ENCODE measurements around the gene PDE9A.

Gene PDE9A

DNA sequence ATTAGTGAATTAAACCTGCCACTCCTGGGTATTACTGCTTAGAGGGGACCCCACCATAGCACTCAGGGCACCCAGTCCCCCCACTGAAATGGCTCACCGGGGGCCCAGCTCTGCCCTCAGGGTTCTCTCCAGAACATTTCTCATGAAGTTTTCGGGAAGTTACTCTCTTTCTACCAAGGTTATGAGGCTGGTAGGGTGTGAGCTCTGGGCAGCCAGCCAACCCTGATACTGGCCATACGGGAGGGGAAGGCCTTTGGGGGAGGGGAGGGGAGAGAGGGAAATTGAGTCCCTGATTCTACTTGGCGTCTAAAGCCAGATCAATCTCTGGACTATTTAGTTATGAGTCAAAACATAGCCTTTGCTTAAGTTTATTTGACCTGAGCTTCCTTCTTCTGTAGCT, 12.9 kb upstream of the PDE9A start:
- no peak overlapping the region for H3K4me2 ChIP-seq (ENCODE audit: low read depth, low read length)

DNA sequence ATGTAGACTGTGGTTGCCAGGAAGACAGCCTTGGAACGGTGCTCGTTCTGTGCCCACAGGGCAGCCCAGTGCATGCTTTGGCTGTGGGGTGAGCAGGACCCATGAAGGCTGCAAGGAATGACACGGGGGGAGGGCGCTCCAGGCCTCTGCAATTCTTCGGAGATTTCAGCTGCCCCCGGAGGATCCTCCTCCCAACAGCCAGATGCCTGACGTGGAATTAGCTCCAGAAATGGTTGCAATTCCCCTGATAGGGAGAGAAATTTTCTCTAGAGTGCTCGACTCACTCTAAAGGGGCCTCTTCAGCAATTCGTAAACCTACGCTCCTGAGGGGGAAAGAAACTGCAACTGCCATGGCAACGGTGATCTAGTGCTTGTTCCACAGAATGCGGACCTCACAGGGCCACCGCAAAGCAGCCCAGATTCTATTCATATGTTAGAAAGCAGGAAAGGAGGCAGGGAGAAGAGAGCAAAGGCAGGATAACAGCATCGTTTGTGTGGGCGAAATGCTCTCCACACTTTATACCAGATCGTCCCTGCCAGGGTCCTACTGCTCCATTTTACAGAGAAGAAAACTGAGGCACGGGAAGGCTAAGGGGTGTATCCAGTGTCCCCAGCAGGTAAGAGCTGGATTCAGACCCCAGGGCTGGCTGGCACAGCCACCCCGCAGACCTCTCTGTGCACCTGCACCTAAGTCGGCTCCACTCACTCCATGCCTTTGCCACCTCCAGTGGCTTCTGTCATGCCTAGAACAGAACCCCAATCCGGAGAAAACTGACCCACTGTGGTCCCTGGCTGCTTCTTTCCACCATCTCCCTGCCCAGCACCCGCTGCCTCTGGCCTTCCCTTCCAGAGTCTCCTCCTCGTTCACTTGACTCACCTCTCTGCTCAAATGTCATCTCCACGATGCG, 11.9 kb upstream of the PDE9A start:
- Histone ChIP-seq H3K27ac (ENCODE audit: low read length) (no peak overlapping the region), H3K9ac (ENCODE audit: low read length) (no peak overlapping the region), H4K20me1 (ENCODE audit: insufficient read depth, low read length) (no peaks in the 10 kb centered on the region), H3K36me3 (replicated peaks; ENCODE audit: insufficient read depth, low read length) (no peaks in the 10 kb centered on the region), H3K27me3 (replicated peaks; ENCODE audit: insufficient read depth, low read length) (peaks cover 100% of the 10 kb centered on the region), H3K79me2 (ENCODE audit: low read length) (no peaks in the 10 kb centered on the region), H2AFZ (ENCODE audit: low read length) (no peak overlapping the region), H3K4me1 (ENCODE audit: low read length) (0 out of 2 replicates have a peak, but pooled peaks cover 5% of the 10 kb centered on the region), H3K9me3 (replicated peaks; ENCODE audit: insufficient read depth, low read length) (no peaks in the 10 kb centered on the region), H3F3A (ENCODE audit: insufficient read depth, low read length) (no peaks in the 10 kb centered on the region), H3K4me3 (ENCODE audit: low read length) (no peak overlapping the region), H3K4me2 (ENCODE audit: low read depth, low read length) (no peak overlapping the region), H3K9me2 (replicated peaks; ENCODE audit: insufficient read depth, low read length) (no peaks in the 10 kb centered on the region)
- TF ChIP-seq EZH2 (optimal IDR thresholded peaks at IDR 0.05; ENCODE audit: low read depth, low read length), result no peak
- TF ChIP-seq, protein P1, sequence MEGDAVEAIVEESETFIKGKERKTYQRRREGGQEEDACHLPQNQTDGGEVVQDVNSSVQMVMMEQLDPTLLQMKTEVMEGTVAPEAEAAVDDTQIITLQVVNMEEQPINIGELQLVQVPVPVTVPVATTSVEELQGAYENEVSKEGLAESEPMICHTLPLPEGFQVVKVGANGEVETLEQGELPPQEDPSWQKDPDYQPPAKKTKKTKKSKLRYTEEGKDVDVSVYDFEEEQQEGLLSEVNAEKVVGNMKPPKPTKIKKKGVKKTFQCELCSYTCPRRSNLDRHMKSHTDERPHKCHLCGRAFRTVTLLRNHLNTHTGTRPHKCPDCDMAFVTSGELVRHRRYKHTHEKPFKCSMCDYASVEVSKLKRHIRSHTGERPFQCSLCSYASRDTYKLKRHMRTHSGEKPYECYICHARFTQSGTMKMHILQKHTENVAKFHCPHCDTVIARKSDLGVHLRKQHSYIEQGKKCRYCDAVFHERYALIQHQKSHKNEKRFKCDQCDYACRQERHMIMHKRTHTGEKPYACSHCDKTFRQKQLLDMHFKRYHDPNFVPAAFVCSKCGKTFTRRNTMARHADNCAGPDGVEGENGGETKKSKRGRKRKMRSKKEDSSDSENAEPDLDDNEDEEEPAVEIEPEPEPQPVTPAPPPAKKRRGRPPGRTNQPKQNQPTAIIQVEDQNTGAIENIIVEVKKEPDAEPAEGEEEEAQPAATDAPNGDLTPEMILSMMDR (IDR thresholded peaks at IDR 0.05; ENCODE audit: low read length), result no peak
- no peak for TF ChIP-seq EZH2phosphoT487 (IDR thresholded peaks at IDR 0.05; ENCODE audit: low read length)
- DNase-seq, result no peak

More for the DNA sequence above, 12.9 kb upstream of the PDE9A start:
- no peaks in the 10 kb centered on the region for H4K20me1 ChIP-seq (ENCODE audit: insufficient read depth, low read length)
- no peaks in the 10 kb centered on the region for H3K36me3 ChIP-seq (replicated peaks; ENCODE audit: insufficient read depth, low read length)
- no peak for DNase-seq
- 0 out of 2 replicates have a peak, but pooled peaks cover 5% of the 10 kb centered on the region for H3K4me1 ChIP-seq (ENCODE audit: low read length)
- no peaks in the 10 kb centered on the region for H3K9me3 ChIP-seq (replicated peaks; ENCODE audit: insufficient read depth, low read length)
- TF ChIP-seq EZH2phosphoT487 (IDR thresholded peaks at IDR 0.05; ENCODE audit: low read length), result no peak
- TF ChIP-seq EZH2 (optimal IDR thresholded peaks at IDR 0.05; ENCODE audit: low read depth, low read length), result no peak
- TF ChIP-seq, protein P1 (IDR thresholded peaks at IDR 0.05; ENCODE audit: low read length), result no peak
- no peaks in the 10 kb centered on the region for H3K9me2 ChIP-seq (replicated peaks; ENCODE audit: insufficient read depth, low read length)
- no peaks in the 10 kb centered on the region for H3F3A ChIP-seq (ENCODE audit: insufficient read depth, low read length)
- no peak overlapping the region for H3K9ac ChIP-seq (ENCODE audit: low read length)
- H3K4me3 ChIP-seq (ENCODE audit: low read length), result no peak overlapping the region
- no peak overlapping the region for H3K27ac ChIP-seq (ENCODE audit: low read length)
- H3K27me3 ChIP-seq (replicated peaks; ENCODE audit: insufficient read depth, low read length), result peaks cover 100% of the 10 kb centered on the region
- H2AFZ ChIP-seq (ENCODE audit: low read length), result no peak overlapping the region
- no peaks in the 10 kb centered on the region for H3K79me2 ChIP-seq (ENCODE audit: low read length)

DNA sequence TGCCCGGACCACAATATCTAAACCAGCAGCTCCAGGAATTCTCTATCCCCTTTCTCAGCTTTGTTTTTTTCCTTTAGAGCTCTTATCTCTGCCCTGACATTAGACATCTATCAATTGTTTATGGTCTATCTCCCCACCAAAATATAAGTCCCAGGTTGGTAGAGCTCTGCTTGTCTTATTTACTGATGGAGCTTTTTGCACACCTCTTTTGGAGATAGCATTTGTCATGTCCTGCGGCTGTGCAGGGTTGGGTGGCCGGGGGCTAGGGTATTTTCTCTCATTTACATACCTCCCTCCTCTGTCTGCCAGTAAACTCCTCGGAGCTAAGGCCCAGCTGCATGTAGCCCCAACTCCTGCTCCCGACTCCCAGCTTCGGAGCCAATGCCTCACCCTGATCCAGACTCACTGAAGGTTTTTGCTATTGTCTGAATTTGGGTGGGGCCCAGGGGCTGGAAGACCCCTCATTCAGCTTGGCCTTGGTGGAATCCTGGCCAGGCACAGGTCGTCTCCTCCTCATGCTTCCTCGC, 11.1 kb upstream of the PDE9A start:
- no peak overlapping the region for H3K4me3 ChIP-seq (ENCODE audit: low read length)
- no peak overlapping the region for H3K9ac ChIP-seq (ENCODE audit: low read length)
- H3F3A ChIP-seq (ENCODE audit: insufficient read depth, low read length), result no peaks in the 10 kb centered on the region
- H2AFZ ChIP-seq (ENCODE audit: low read length), result no peak overlapping the region
- H3K36me3 ChIP-seq (replicated peaks; ENCODE audit: insufficient read depth, low read length), result no peaks in the 10 kb centered on the region
- H3K4me2 ChIP-seq (ENCODE audit: low read depth, low read length), result no peak overlapping the region
- no peak for DNase-seq
- no peaks in the 10 kb centered on the region for H3K9me3 ChIP-seq (replicated peaks; ENCODE audit: insufficient read depth, low read length)
- H3K9me2 ChIP-seq (replicated peaks; ENCODE audit: insufficient read depth, low read length), result no peaks in the 10 kb centered on the region
- no peak overlapping the region for H3K27ac ChIP-seq (ENCODE audit: low read length)
- 0 out of 2 replicates have a peak, but pooled peaks cover 5% of the 10 kb centered on the region for H3K4me1 ChIP-seq (ENCODE audit: low read length)
- no peaks in the 10 kb centered on the region for H3K79me2 ChIP-seq (ENCODE audit: low read length)
- H3K27me3 ChIP-seq (replicated peaks; ENCODE audit: insufficient read depth, low read length), result peaks cover 100% of the 10 kb centered on the region
- TF ChIP-seq, protein P1 (IDR thresholded peaks at IDR 0.05; ENCODE audit: low read length), result no peak
- no peak for TF ChIP-seq EZH2phosphoT487 (IDR thresholded peaks at IDR 0.05; ENCODE audit: low read length)
- TF ChIP-seq EZH2 (optimal IDR thresholded peaks at IDR 0.05; ENCODE audit: low read depth, low read length), result no peak
- H4K20me1 ChIP-seq (ENCODE audit: insufficient read depth, low read length), result no peaks in the 10 kb centered on the region
